Measurements from ENCODE around the gene NUP188. TPM values are rescaled to one million over a fixed set of nuclear protein-coding genes. Genes with fewer than 3 reads are reported as not detected.

Gene NUP188
- total and polyA plus RNA-seq, 2 of the 4 experiments (the other 2 are of a cell fraction) = 53.0 to 59.1 TPM

GRCh38 chr9:128919402-128920089, 28.0 kb upstream of the NUP188 start:
- WGBS, 2 experiments (ENCODE audit: extremely low coverage in 2 of 2, insufficient read length in 1 of 2) = no CpG with 5 or more reads among the region's 14 CpGs
- H3K9ac ChIP-seq (ENCODE audit: low read depth, low read length) = no peak overlapping the region
- in situ Hi-C loops (cut with MboI; ENCODE audit: low sequenced_read_pairs) (no loop called here), dilution Hi-C loops (cut with HindIII; ENCODE audit: low sequenced_read_pairs, unreplicated experiment) (no loop called here), intact Hi-C loops (cut with micrococcal nuclease) (no loop called here)
- no peaks in the 10 kb centered on the region for H4K20me1 ChIP-seq (ENCODE audit: insufficient read depth, low read length)
- no peaks in the 10 kb centered on the region for H3K27me3 ChIP-seq (ENCODE audit: control insufficient read depth, insufficient read depth, low read length)
- no peak overlapping the region for H3K56ac ChIP-seq (ENCODE audit: extremely low read depth, insufficient read depth, low read length)
- no peak overlapping the region for H2BK20ac ChIP-seq (ENCODE audit: low read depth, low read length)
- H3K4me3 ChIP-seq (ENCODE audit: insufficient read depth, low read depth, low read length) = no peak overlapping the region
- TF ChIP-seq NFE2L2 (IDR thresholded peaks at IDR 0.05; ENCODE audit: low read depth, low read length) = no peak
- TF ChIP-seq BHLHE40 (IDR thresholded peaks at IDR 0.05; ENCODE audit: low read depth, low read length) = no peak
- no peak for TF ChIP-seq SMC3 (IDR thresholded peaks at IDR 0.05; ENCODE audit: low read depth, low read length)
- TF ChIP-seq USF2 (IDR thresholded peaks at IDR 0.05; ENCODE audit: low read depth, low read length) = no peak
- no peak for TF ChIP-seq RCOR1 (IDR thresholded peaks at IDR 0.05; ENCODE audit: insufficient replicate concordance, low read length)
- TF ChIP-seq ELK1 (IDR thresholded peaks at IDR 0.05; ENCODE audit: borderline replicate concordance, low read depth, low read length) = no peak
- TF ChIP-seq CHD1 (IDR thresholded peaks at IDR 0.05; ENCODE audit: low read depth, low read length) = no peak
- no peak for TF ChIP-seq RFX5 (IDR thresholded peaks at IDR 0.05; ENCODE audit: low read depth, low read length)
- TF ChIP-seq MXI1 (IDR thresholded peaks at IDR 0.05; ENCODE audit: borderline replicate concordance, low read depth, low read length) = no peak
- no peak for TF ChIP-seq MAZ (IDR thresholded peaks at IDR 0.05; ENCODE audit: borderline replicate concordance, low read depth, low read length)
- no peak for TF ChIP-seq FOS (IDR thresholded peaks at IDR 0.05; ENCODE audit: low read depth, low read length)
- no peak for TF ChIP-seq CEBPB (IDR thresholded peaks at IDR 0.05; ENCODE audit: low read depth, low read length)
- no peak for TF ChIP-seq RAD21 (IDR thresholded peaks at IDR 0.05; ENCODE audit: low read length)
- H2BK5ac ChIP-seq (ENCODE audit: low read depth, low read length, poor library complexity, severe bottlenecking) = no peak overlapping the region
- H3K14ac ChIP-seq (replicated peaks; ENCODE audit: low read depth, low read length) = peak overlapping the region; percentile 10; the same call in 1 of the 2 replicates
- peak overlapping the region; percentile 32; the same call in 1 of the 2 replicates for H3K27ac ChIP-seq (ENCODE audit: insufficient read depth, low read length)
- no peak overlapping the region for H2AK9ac ChIP-seq (replicated peaks; ENCODE audit: low read depth, low read length, poor library complexity)
- DNase-seq (no peak), ATAC-seq (ENCODE audit: low read depth) (no peak)
- peak overlapping the region; percentile 2; the same call in 1 of the 2 replicates for H2AK5ac ChIP-seq (ENCODE audit: low read depth, low read length)
- no peak overlapping the region for H4K5ac ChIP-seq (ENCODE audit: low read depth, low read length)
- H3K4me1 ChIP-seq (ENCODE audit: control insufficient read depth, insufficient read depth, low read length) = peaks cover 17% of the 10 kb centered on the region
- BruUV-seq (replicated peaks) = no TSS peak
- H2AFZ ChIP-seq (replicated peaks; ENCODE audit: low read length, poor library complexity) = no peak overlapping the region
- peak overlapping the region; percentile 41; the same call in 1 of the 2 replicates for H4K91ac ChIP-seq (ENCODE audit: insufficient read depth, low read depth, low read length)
- H3K9me3 ChIP-seq (ENCODE audit: control insufficient read depth, insufficient read depth, low read length) = no peaks in the 10 kb centered on the region
- peak overlapping the region; percentile 1; the same call in 1 of the 2 replicates for H3K4ac ChIP-seq (ENCODE audit: low read depth, low read length)
- H3K36me3 ChIP-seq (ENCODE audit: control insufficient read depth, insufficient read depth, low read length) = peaks cover 23% of the 10 kb centered on the region
- no peak overlapping the region for H3K18ac ChIP-seq (ENCODE audit: low read depth, low read length)
- no peak overlapping the region for H2BK15ac ChIP-seq (ENCODE audit: low read depth, low read length)
- ChIA-PET POLR2A (ENCODE audit: unreplicated experiment) (no interaction called here), CTCF (interaction anchor here (0.9 kb wide), 1 partner anchor 9 kb away, joined by 6 read pairs; no protein-coding TSS in a partner anchor)
- H2BK120ac ChIP-seq (ENCODE audit: low read depth, low read length) = no peak overlapping the region
- H3K4me2 ChIP-seq (ENCODE audit: low read depth, low read length) = no peak overlapping the region
- no peak overlapping the region for H3K23ac ChIP-seq (ENCODE audit: low read depth, low read length)
- peak overlapping the region in 1 of 2 experiments; percentile 15; a peak in 1 of 4 replicates for H4K8ac ChIP-seq (ENCODE audit: low read depth in 2 of 2, low read length in 2 of 2)
- H3K9me1 ChIP-seq (ENCODE audit: insufficient read depth, low read length) = peaks cover 24% of the 10 kb centered on the region
- peaks cover 17 to 64% of the 10 kb centered on the region in 2 experiments; a peak in 3 of 4 replicates for H3K79me1 ChIP-seq (ENCODE audit: low read depth in 1 of 2, low read length in 2 of 2)
